Activated naive CD4-positive, alpha-beta T cell treated with anti-CD3 and anti-CD28 coated beads, Interleukin-2, amount 10 ng/mL, durations not matched to agents 7 days and 5 days (primary cell): ENCODE data around the gene TAL2.

Experiments used
- CTCF ChIA-PET: fragments of 350-600 bp; sonication (Branson Sonifier 250); formaldehyde crosslinking; loops from one replicate; lab custom pipeline; 2021; ENCODE audit warnings: antibody characterized with exemption; lab: Charles Lee
- DNase-seq: peaks from one replicate; pipeline ENCODE4 v3.0.0-alpha.2; 2020
- H3K27ac Mint-ChIP-seq: one replicate; pipeline ENCODE4 v1.8.0; 2021; ENCODE audit warnings: mild to moderate bottlenecking, moderate library complexity, mixed read lengths
- H3K27me3 Mint-ChIP-seq: one replicate; pipeline ENCODE4 v1.8.0; 2021; ENCODE audit warnings: mild to moderate bottlenecking, mixed read lengths
- H3K36me3 Mint-ChIP-seq: one replicate; pipeline ENCODE4 v1.8.0; 2021; ENCODE audit warnings: mixed read lengths
- H3K4me1 Mint-ChIP-seq: one replicate; pipeline ENCODE4 v1.8.0; 2021; ENCODE audit warnings: mixed read lengths
- H3K4me3 Mint-ChIP-seq: one replicate; pipeline ENCODE4 v1.8.0; 2021; ENCODE audit warnings: mild to moderate bottlenecking, moderate library complexity, mixed read lengths
- H3K9me3 Mint-ChIP-seq: one replicate; pipeline ENCODE4 v1.8.0; 2021; ENCODE audit warnings: mixed read lengths

The TAL2 gene

DNA sequence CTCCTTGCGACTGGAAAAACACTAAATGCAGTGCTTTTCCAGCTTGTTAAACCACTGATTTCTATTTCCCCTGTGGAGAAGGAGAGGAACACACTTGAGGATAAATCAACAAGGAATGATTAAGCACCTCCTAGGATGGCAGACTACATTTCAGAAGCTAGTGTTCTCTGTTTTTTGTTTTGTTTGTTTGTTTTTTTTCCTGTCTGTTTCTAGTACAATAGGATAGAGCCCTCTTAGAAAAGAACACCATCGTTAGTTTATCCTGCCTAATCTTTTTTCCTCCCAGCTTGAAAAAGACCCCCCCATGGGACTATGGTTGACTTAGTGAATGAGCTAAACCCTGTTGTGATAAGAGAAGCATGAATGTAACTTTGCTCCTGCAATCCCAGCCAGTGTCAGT, 3.9 kb upstream of the TAL2 start:
- Mint-ChIP-seq H3K4me3 (no peak overlapping the region), H3K27me3 (peaks cover 37% of the 10 kb centered on the region), H3K27ac (no peak overlapping the region), H3K4me1 (peaks cover 8% of the 10 kb centered on the region), H3K36me3 (no peaks in the 10 kb centered on the region), H3K9me3 (no peaks in the 10 kb centered on the region)
- CTCF ChIA-PET, result no interaction called here
- no peak for DNase-seq

- peaks cover 25% of the 10 kb centered on the region for H3K27me3 Mint-ChIP-seq
- no peak for DNase-seq
- peaks cover 8% of the 10 kb centered on the region for H3K4me1 Mint-ChIP-seq
- H3K9me3 Mint-ChIP-seq, result no peaks in the 10 kb centered on the region
- no peak overlapping the region for H3K4me3 Mint-ChIP-seq
- CTCF ChIA-PET, result no interaction called here
- H3K27ac Mint-ChIP-seq, result no peak overlapping the region
- H3K36me3 Mint-ChIP-seq, result no peaks in the 10 kb centered on the region
Observed at GRCh38 chr9:105661011-105661410, 1.2 kb upstream of the TAL2 start.

- peaks cover 4% of the 10 kb centered on the region for H3K27me3 Mint-ChIP-seq
- no peaks in the 10 kb centered on the region for H3K36me3 Mint-ChIP-seq
- no peak overlapping the region for H3K4me3 Mint-ChIP-seq
- DNase-seq, result no peak
- no peaks in the 10 kb centered on the region for H3K4me1 Mint-ChIP-seq
- H3K27ac Mint-ChIP-seq, result no peak overlapping the region
- H3K9me3 Mint-ChIP-seq, result no peaks in the 10 kb centered on the region
- CTCF ChIA-PET, result no interaction called here
Observed at GRCh38 chr9:105663914-105664313, 1.7 kb downstream of the TAL2 start.

DNA sequence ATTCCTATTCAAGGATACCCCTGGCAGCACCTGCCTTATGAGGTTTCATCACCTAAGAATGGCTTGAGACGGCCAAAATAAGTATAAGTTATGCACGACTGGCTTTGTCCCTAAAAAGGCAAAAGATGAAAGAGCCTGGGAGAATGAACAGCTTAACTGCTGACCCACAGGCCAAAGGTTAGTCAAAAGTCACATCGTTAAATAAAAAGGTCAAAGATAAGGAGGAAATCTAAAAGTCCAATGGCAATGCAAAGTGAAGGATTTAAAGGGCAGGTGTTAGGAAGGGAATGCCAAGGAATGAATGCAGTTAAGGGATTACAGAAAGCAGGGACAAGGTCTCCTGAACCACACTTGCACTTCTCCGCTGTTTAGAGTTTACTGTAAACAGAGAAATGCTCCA, 5.6 kb downstream of the TAL2 start:
- Mint-ChIP-seq H3K36me3 (no peaks in the 10 kb centered on the region), H3K4me3 (no peak overlapping the region), H3K27me3 (no peaks in the 10 kb centered on the region), H3K27ac (no peak overlapping the region), H3K9me3 (no peaks in the 10 kb centered on the region), H3K4me1 (no peaks in the 10 kb centered on the region)
- DNase-seq, result no peak
- CTCF ChIA-PET, result no interaction called here

GRCh38 chr9:105670315-105670714, 8.1 kb downstream of the TAL2 start:
- Mint-ChIP-seq H3K36me3 (no peaks in the 10 kb centered on the region), H3K4me3 (no peak overlapping the region), H3K4me1 (no peaks in the 10 kb centered on the region), H3K27me3 (no peaks in the 10 kb centered on the region), H3K27ac (no peak overlapping the region), H3K9me3 (no peaks in the 10 kb centered on the region)
- CTCF ChIA-PET, result no interaction called here
- DNase-seq, result no peak

DNA sequence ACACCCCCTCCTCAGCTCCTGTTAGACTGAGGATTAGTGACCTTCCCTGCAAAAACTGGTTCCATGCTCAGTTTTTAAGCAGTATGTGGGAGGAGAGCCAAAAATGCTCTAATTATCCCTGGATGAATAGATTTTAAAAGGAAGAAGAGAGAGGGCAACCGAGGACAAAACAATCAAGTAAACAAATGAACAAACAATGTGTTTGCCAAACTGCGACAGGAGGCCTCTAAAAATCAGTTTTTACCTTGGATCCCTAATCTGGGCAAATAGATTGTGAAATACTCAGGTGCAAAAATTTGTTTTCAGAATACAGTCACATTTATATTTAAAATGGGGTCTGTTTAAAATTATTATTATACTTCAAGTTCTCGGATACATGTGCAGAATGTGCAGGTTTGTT, 8.5 kb downstream of the TAL2 start:
- Mint-ChIP-seq H3K4me1 (no peaks in the 10 kb centered on the region), H3K36me3 (no peaks in the 10 kb centered on the region), H3K4me3 (no peak overlapping the region), H3K27me3 (no peaks in the 10 kb centered on the region), H3K9me3 (no peaks in the 10 kb centered on the region), H3K27ac (no peak overlapping the region)
- CTCF ChIA-PET, result no interaction called here
- DNase-seq, result no peak

DNA sequence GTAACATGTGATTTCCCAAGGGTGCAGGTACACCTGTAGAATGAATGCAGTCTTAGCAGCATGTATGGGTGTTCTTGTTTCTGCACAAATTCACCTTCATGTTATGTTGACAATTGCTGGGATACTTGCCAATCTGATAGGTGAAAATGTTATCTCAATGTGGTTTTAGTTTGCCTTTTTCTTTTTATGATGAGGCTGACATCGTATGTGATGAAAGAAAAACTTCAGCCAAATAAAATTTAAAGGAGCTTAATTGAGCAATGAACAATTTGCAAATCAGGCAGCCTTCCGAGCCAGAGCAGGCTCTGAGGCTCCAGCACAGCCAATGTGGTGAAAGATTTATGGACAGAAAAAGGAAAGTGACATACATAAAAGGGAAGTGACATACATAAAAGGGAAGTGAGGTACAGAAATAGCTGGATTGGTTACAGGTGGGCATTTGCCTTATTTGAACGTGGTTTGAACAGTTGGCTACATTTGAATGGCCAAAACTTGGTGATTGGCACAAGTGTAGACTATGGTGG, 10.5 kb downstream of the TAL2 start:
- no peaks in the 10 kb centered on the region for H3K4me1 Mint-ChIP-seq
- peaks cover 4% of the 10 kb centered on the region for H3K27me3 Mint-ChIP-seq
- no peaks in the 10 kb centered on the region for H3K9me3 Mint-ChIP-seq
- H3K36me3 Mint-ChIP-seq, result no peaks in the 10 kb centered on the region
- CTCF ChIA-PET, result no interaction called here
- no peak for DNase-seq
- H3K4me3 Mint-ChIP-seq, result no peak overlapping the region
- no peak overlapping the region for H3K27ac Mint-ChIP-seq

GRCh38 chr9:105673850-105674387, 11.7 kb downstream of the TAL2 start:
- no peak overlapping the region for H3K27ac Mint-ChIP-seq
- H3K27me3 Mint-ChIP-seq, result peaks cover 4% of the 10 kb centered on the region
- no peak overlapping the region for H3K4me3 Mint-ChIP-seq
- no peaks in the 10 kb centered on the region for H3K9me3 Mint-ChIP-seq
- H3K4me1 Mint-ChIP-seq, result no peaks in the 10 kb centered on the region
- no peak for DNase-seq
- CTCF ChIA-PET, result no interaction called here
- H3K36me3 Mint-ChIP-seq, result no peaks in the 10 kb centered on the region

DNA sequence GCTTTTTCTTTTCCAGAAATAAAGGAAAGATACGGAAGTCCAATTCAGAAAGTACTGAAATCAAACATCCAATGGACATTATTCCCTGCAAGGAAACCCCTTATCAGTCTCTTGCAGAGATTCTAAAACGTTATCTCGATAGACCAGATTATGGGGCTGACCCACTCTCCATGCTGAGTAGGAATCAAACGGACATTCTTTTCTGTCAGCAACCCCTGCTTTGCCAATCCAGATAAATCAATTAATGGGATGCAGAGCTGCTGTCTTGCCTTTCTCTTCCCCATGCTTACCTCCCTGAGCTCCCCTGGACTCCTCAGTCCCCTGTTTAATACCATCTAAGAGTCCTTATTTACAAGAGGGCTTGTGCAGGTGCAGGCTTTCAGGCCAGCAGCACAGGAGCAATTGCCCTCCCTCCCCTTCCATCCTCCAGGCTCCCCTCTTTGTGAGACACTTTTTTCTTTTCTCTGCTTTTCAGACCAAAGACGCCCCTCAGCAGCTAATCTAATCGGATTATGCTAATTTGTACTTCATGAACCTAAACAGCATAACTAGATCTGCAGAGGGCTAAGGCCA, 14.2 kb downstream of the TAL2 start:
- CTCF ChIA-PET, result no interaction called here
- Mint-ChIP-seq H3K4me1 (no peaks in the 10 kb centered on the region), H3K4me3 (no peak overlapping the region), H3K9me3 (no peaks in the 10 kb centered on the region), H3K27ac (no peak overlapping the region), H3K27me3 (peaks cover 4% of the 10 kb centered on the region), H3K36me3 (no peaks in the 10 kb centered on the region)
- DNase-seq, result no peak

- H3K9me3 Mint-ChIP-seq, result no peaks in the 10 kb centered on the region
- H3K36me3 Mint-ChIP-seq, result no peaks in the 10 kb centered on the region
- no peaks in the 10 kb centered on the region for H3K4me1 Mint-ChIP-seq
- no peak overlapping the region for H3K4me3 Mint-ChIP-seq
- peaks cover 4% of the 10 kb centered on the region for H3K27me3 Mint-ChIP-seq
- H3K27ac Mint-ChIP-seq, result no peak overlapping the region
- DNase-seq, result no peak
- CTCF ChIA-PET, result no interaction called here
Observed at GRCh38 chr9:105678163-105678562, 15.9 kb downstream of the TAL2 start.

DNA sequence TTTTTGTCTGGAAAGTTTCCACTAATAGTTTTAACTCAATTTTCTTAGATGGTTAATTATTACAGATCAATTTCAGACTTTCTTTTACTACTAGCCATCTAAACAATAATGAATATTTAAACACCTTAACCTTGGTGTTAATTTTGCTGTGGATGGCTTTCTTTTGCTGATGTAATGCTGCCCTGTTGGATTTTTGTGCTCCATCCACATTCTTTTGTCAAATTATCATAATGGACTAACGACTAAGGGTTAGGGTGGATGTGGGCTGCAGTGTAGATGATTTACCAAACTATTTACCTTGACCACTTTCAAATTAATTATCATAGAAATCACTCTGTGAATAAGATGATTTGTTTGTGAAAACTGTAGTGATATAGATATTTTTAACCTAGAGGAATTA, 16.5 kb downstream of the TAL2 start:
- Mint-ChIP-seq H3K27me3 (peaks cover 4% of the 10 kb centered on the region), H3K36me3 (no peaks in the 10 kb centered on the region), H3K9me3 (no peaks in the 10 kb centered on the region), H3K27ac (no peak overlapping the region), H3K4me1 (no peaks in the 10 kb centered on the region), H3K4me3 (no peak overlapping the region)
- DNase-seq, result no peak
- CTCF ChIA-PET, result no interaction called here

DNA sequence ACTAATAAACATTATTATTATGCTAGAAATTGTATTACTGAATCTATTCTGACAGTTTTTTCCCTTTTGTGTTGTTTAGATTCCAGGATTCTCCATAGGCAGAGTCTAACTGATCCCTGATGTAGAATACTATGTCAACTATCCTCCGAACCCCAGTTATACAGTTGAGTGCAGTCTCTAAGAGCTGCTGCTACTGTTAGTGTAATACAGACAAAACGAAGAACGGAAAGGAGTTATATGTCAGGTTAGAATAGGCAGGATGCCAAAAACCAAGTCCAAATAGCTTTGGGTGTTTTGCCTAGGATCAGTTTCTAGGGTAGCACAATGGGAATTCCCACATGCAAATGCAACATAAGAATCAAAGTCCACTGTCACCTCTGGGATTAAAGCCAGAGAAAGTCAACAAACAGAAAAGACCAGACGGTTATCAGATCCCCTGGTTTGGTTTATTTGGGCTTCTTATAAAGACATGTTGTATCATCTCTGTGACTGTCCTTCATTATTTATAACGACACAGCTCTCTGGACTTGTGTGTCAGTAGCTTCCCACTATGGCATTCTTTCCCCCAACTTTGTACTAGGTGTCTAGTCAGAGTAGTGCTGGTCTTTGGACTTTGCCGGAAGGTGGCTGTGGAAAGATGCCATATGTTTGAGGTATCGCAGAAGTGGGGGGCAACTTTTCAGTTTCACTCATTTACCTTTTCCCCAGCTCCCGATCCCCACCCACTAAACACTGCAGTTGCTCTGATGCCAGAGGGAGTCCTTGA, 17.2 kb downstream of the TAL2 start:
- no peaks in the 10 kb centered on the region for H3K36me3 Mint-ChIP-seq
- CTCF ChIA-PET, result interaction anchor here (1.7 kb wide), 1 partner anchor 39 kb away, joined by 8 read pairs; no protein-coding TSS in a partner anchor
- peaks cover 4% of the 10 kb centered on the region for H3K27me3 Mint-ChIP-seq
- H3K4me1 Mint-ChIP-seq, result no peaks in the 10 kb centered on the region
- DNase-seq, result no peak
- H3K9me3 Mint-ChIP-seq, result no peaks in the 10 kb centered on the region
- H3K4me3 Mint-ChIP-seq, result no peak overlapping the region
- H3K27ac Mint-ChIP-seq, result no peak overlapping the region

GRCh38 chr9:105681313-105681712, 19.1 kb downstream of the TAL2 start:
- Mint-ChIP-seq H3K4me1 (no peaks in the 10 kb centered on the region), H3K36me3 (no peaks in the 10 kb centered on the region), H3K4me3 (no peak overlapping the region), H3K27ac (no peak overlapping the region), H3K27me3 (peaks cover 4% of the 10 kb centered on the region), H3K9me3 (no peaks in the 10 kb centered on the region)
- CTCF ChIA-PET, result interaction anchor here (1.7 kb wide), 1 partner anchor 37 kb away, joined by 8 read pairs; no protein-coding TSS in a partner anchor
- DNase-seq, result no peak

- Mint-ChIP-seq H3K27ac (no peak overlapping the region), H3K36me3 (no peaks in the 10 kb centered on the region), H3K9me3 (no peaks in the 10 kb centered on the region), H3K4me3 (no peak overlapping the region), H3K27me3 (peaks cover under 1% of the 10 kb centered on the region), H3K4me1 (no peaks in the 10 kb centered on the region)
- CTCF ChIA-PET, result no interaction called here
- no peak for DNase-seq
Observed at GRCh38 chr9:105681724-105682123, 19.5 kb downstream of the TAL2 start.
